HG02870 (cell line): ENCODE results near the gene RTL3.
A peak's percentile ranks its signal among the peaks of the same experiment; 100 is the strongest.
"Not testable (repeated sequence)": the region's sequence is repeated elsewhere in the genome, so short reads cannot be mapped to it uniquely, and the experiment has no call there.

Experiments used
- ATAC-seq: cut with Tn5 transposase; IDR thresholded peaks from one replicate; pipeline ENCODE4 v1.9.1; 2021; ENCODE audit warnings: mild to moderate bottlenecking, moderate library complexity; ENCODE audit not compliant: unreplicated experiment

The RTL3 gene

GRCh38 chrX:78658845-78659744 is at the start of gene RTL3:
Gene RTL3, minus strand, starts transcription at chrX:78659328. Its CDS starts 908 bp downstream, at chrX:78658420.
- no peak for ATAC-seq

- no peak for ATAC-seq
These were observed 49.7 kb upstream of the RTL3 start for GRCh38 chrX:78708816-78709215.

GRCh38 chrX:78708262-78708661 is 49.1 kb upstream of the RTL3 start:
- ATAC-seq: no peak

GRCh38 chrX:78706071-78706470 is 46.9 kb upstream of the RTL3 start:
- no peak for ATAC-seq

GRCh38 chrX:78693536-78693935 is 34.4 kb upstream of the RTL3 start:
- ATAC-seq: no peak

GRCh38 chrX:78693012-78693411 is 33.9 kb upstream of the RTL3 start:
- no peak for ATAC-seq

GRCh38 chrX:78687586-78687985 is 28.5 kb upstream of the RTL3 start:
- peak; percentile 92 for ATAC-seq

GRCh38 chrX:78673246-78673645 is 14.1 kb upstream of the RTL3 start:
- ATAC-seq: no peak

GRCh38 chrX:78665342-78665741 is 6.2 kb upstream of the RTL3 start:
- no peak for ATAC-seq

GRCh38 chrX:78661836-78662235 is 2.7 kb upstream of the RTL3 start:
- ATAC-seq: no peak

GRCh38 chrX:78659955-78660354 is 827 bp upstream of the RTL3 start:
- ATAC-seq: no peak

- ATAC-seq: no peak
These were observed 714 bp downstream of the RTL3 start for GRCh38 chrX:78658414-78658813.

- no peak for ATAC-seq
These were observed 3.5 kb downstream of the RTL3 start for GRCh38 chrX:78655642-78656041.

- peak; percentile 49 for ATAC-seq
These were observed 5.9 kb downstream of the RTL3 start for GRCh38 chrX:78653118-78653822.

- ATAC-seq: peak; percentile 84
These were observed 8.2 kb downstream of the RTL3 start for GRCh38 chrX:78650906-78651437.

GRCh38 chrX:78643874-78644273 is 15.3 kb downstream of the RTL3 start:
- no peak for ATAC-seq

- no peak for ATAC-seq
These were observed 16.0 kb downstream of the RTL3 start for GRCh38 chrX:78643096-78643495.

GRCh38 chrX:78636096-78636495 is 23.0 kb downstream of the RTL3 start:
- ATAC-seq: not testable (repeated sequence)

GRCh38 chrX:78624962-78625909 is 33.9 kb downstream of the RTL3 start:
- peak; percentile 62 for ATAC-seq

- ATAC-seq: no peak
These were observed 34.7 kb downstream of the RTL3 start for GRCh38 chrX:78624426-78624825.

- no peak for ATAC-seq
These were observed 36.3 kb downstream of the RTL3 start for GRCh38 chrX:78622831-78623230.
